Nephron (organoid): ENCODE results near the gene MYO18B.

Source experiments
- H3K27ac Mint-ChIP-seq, 3 experiments: 2 replicates each; pipeline ENCODE4 v1.8.0; 2020; ENCODE audit warnings: mixed read lengths in 3 of 3, mild to moderate bottlenecking in 2 of 3, moderate library complexity in 1 of 3
- H3K27me3 Mint-ChIP-seq: 2 replicates; pipeline ENCODE4 v1.8.0; 2021; ENCODE audit warnings: low read depth, mild to moderate bottlenecking, moderate library complexity, mixed read lengths
- H3K36me3 Mint-ChIP-seq: 2 replicates; pipeline ENCODE4 v1.8.0; 2020; ENCODE audit warnings: low read depth, mixed read lengths
- H3K4me1 Mint-ChIP-seq: 2 replicates; pipeline ENCODE4 v1.8.0; 2020; ENCODE audit warnings: mixed read lengths
- H3K4me3 Mint-ChIP-seq, 3 experiments: 2 replicates each; pipeline ENCODE4 v1.8.0; 2020; ENCODE audit warnings: mild to moderate bottlenecking in 3 of 3, mixed read lengths in 3 of 3, moderate library complexity in 2 of 3
- H3K9me3 Mint-ChIP-seq: 2 replicates; pipeline ENCODE4 v1.8.0; 2020; ENCODE audit warnings: mixed read lengths
- TF ChIP-seq, protein P1 (sequence below), 3 experiments: fragments of 200-600 bp; sonication (generic); IDR thresholded peaks; one replicate each; pipeline ENCODE4 v1.5.0; 2021; ENCODE audit warnings: antibody characterized with exemption in 3 of 3; ENCODE audit not compliant: unreplicated experiment in 3 of 3

MYO18B gene

DNA sequence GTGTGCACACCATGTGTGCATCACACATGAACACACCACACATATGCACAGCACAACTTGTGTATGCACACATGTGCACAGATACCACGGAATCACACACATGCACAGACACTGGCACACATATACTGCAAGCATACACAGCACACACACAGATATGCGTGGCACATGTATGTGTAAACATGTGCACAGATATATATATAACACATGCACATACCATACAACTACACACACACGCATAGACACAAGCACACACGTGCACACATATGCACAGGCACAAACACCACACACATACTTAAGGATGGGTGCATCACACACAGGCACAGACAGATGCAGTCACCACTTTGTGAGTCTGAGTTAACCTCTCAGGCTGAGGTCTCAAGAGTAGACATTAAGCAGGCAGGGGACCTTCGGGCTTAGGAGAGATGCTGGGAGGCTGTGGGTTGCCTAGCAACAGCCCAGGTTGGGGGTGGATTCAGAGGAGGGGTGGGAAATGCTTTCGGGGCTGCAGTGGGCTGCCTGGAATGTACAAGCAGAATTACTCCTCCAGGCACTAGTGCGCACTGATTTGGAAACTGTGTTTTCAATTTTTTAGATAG lies 82.9 kb downstream of the MYO18B start:
- peaks cover 22% of the 10 kb centered on the region for H3K27me3 Mint-ChIP-seq
- H3K4me1 Mint-ChIP-seq, result no peaks in the 10 kb centered on the region
- no peak overlapping the region for H3K27ac Mint-ChIP-seq
- H3K36me3 Mint-ChIP-seq, result no peaks in the 10 kb centered on the region
- no peak overlapping the region for H3K4me3 Mint-ChIP-seq
- peaks cover 11% of the 10 kb centered on the region for H3K9me3 Mint-ChIP-seq
- TF ChIP-seq, protein P1, sequence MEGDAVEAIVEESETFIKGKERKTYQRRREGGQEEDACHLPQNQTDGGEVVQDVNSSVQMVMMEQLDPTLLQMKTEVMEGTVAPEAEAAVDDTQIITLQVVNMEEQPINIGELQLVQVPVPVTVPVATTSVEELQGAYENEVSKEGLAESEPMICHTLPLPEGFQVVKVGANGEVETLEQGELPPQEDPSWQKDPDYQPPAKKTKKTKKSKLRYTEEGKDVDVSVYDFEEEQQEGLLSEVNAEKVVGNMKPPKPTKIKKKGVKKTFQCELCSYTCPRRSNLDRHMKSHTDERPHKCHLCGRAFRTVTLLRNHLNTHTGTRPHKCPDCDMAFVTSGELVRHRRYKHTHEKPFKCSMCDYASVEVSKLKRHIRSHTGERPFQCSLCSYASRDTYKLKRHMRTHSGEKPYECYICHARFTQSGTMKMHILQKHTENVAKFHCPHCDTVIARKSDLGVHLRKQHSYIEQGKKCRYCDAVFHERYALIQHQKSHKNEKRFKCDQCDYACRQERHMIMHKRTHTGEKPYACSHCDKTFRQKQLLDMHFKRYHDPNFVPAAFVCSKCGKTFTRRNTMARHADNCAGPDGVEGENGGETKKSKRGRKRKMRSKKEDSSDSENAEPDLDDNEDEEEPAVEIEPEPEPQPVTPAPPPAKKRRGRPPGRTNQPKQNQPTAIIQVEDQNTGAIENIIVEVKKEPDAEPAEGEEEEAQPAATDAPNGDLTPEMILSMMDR (IDR thresholded peaks at IDR 0.05; ENCODE audit: unreplicated experiment in 3 of 3), result no peak

DNA sequence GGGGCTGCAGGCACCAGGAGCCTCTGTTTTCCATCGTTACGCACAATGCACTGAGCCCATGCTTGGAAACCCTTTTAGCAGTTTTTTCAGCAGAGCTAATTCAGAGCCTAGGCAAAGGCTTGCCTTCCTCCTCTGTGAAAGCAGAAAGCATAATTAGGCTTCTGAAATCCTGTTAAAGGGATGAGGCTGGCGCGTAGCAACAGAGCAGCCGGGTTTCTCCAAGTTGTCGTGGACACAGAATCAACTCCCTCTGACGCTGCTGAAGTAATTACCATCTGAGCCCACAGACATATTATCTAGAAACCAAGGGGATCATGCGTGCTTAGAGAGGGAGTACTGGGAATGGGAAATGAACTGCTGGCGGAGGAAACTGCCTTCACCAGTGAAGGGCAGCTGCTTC lies 85.4 kb downstream of the MYO18B start:
- H3K36me3 Mint-ChIP-seq, result no peaks in the 10 kb centered on the region
- H3K4me3 Mint-ChIP-seq, result no peak overlapping the region
- no peak overlapping the region for H3K27ac Mint-ChIP-seq
- TF ChIP-seq, protein P1 (IDR thresholded peaks at IDR 0.05; ENCODE audit: unreplicated experiment in 3 of 3), result no peak
- H3K4me1 Mint-ChIP-seq, result no peaks in the 10 kb centered on the region
- peaks cover 14% of the 10 kb centered on the region for H3K27me3 Mint-ChIP-seq
- peaks cover 1% of the 10 kb centered on the region for H3K9me3 Mint-ChIP-seq

DNA sequence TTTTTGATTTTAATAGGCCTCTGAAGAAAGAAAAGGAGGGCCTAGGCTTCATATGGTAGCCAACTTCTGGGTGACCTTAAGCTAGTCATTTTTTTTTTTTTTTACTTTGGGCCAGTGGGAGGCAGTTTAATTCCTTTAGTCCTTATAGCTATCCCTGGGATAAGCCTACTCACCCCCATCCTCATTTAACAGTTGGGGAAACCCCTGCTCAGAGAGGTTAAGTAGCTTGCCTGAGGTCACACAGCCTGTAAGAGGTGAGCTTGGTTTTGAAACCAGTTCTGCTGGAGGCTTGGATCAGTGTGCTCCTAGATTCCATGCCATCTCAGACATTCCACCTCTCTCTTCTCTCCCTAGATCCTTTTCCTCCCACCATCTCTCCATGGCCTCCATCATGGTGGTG lies 86.4 kb downstream of the MYO18B start:
- no peak overlapping the region for H3K4me3 Mint-ChIP-seq
- H3K27ac Mint-ChIP-seq, result no peak overlapping the region
- TF ChIP-seq, protein P1 (IDR thresholded peaks at IDR 0.05; ENCODE audit: unreplicated experiment in 3 of 3), result no peak
- peaks cover 14% of the 10 kb centered on the region for H3K27me3 Mint-ChIP-seq
- no peaks in the 10 kb centered on the region for H3K9me3 Mint-ChIP-seq
- no peaks in the 10 kb centered on the region for H3K36me3 Mint-ChIP-seq
- no peaks in the 10 kb centered on the region for H3K4me1 Mint-ChIP-seq

DNA sequence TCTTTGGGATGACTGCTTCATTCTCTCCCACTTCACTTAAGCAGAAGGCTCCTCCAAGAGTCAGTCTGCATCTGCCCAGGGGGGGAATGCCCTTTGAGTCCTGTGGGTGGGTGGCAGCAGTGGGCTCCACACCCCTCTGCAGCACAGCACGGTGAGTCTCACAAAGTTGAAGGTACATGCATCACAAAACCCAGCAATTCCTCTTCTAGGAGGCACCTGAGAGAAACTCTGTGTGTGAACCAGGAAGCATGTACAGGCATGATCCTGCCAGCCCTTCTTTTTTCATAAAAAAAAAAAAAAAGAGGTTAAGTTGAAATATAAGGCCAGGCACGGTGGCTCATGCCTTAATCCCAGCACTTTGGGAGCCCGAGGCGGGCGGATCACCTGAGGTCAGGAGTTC lies 87.2 kb downstream of the MYO18B start:
- Mint-ChIP-seq H3K4me3 (no peak overlapping the region), H3K36me3 (no peaks in the 10 kb centered on the region), H3K4me1 (no peaks in the 10 kb centered on the region), H3K9me3 (no peaks in the 10 kb centered on the region), H3K27me3 (peaks cover 10% of the 10 kb centered on the region), H3K27ac (no peak overlapping the region)
- TF ChIP-seq, protein P1 (IDR thresholded peaks at IDR 0.05; ENCODE audit: unreplicated experiment in 3 of 3), result no peak

DNA sequence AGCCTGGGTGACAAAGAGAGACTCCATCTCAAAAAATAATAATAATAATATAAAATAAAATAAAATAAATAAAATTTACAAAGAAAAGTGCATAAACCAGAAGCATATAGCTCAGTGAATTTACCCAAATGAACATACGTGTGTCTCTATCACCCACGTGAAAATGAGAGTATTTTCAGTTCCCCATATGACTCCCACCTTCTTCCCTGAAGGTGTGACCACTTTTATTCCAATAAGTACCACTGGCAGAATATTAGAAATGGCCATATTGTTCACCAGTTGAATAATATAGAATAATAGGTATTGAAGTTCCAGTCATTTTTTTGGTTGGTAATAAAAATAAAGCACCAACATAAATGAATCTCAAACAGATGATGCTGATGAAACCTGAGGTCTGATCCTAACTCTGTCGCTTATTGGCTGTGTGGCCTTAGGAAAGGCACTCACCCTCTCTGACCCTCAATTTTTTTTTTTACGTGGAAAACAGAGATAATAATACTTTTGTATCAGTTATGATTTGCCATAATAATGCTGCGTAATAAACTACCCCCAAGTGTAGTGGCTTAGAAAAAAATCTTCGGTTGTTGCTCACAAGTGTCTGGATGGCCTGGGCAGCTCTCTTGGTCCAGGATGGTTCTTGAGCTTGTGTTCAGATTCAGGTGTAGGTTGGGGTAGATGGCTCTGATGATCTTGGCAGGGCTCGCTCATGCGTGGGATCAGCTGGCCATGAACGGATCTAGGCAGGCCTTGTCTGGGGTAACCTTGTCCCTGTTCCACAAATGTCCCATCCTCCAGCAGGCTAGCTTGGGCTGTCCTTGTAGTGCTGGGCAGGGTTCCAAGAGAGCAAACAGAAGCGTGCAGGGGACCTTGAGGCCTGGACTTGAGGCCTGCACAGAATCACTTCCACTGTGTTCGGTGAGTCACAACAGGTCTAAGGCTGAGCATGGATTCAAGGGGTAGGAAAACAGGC lies 88.1 kb downstream of the MYO18B start:
- TF ChIP-seq, protein P1 (IDR thresholded peaks at IDR 0.05; ENCODE audit: unreplicated experiment in 3 of 3), result no peak
- no peak overlapping the region for H3K27ac Mint-ChIP-seq
- H3K27me3 Mint-ChIP-seq, result peaks cover 4% of the 10 kb centered on the region

More for the DNA sequence above, 88.1 kb downstream of the MYO18B start:
- H3K4me3 Mint-ChIP-seq, result no peak overlapping the region
- no peaks in the 10 kb centered on the region for H3K9me3 Mint-ChIP-seq
- H3K36me3 Mint-ChIP-seq, result no peaks in the 10 kb centered on the region
- no peaks in the 10 kb centered on the region for H3K4me1 Mint-ChIP-seq
